PFSK-1 (cell line): ENCODE measurements around the gene SH2B2.

Experiments used
- FOXP2 ChIP-seq: optimal IDR thresholded peaks from 2 replicates; pipeline ENCODE3; 2011; ENCODE audit warnings: borderline replicate concordance, control low read depth, inconsistent platforms; ENCODE audit not compliant: insufficient read depth; ENCODE audit errors: extremely low read length, extremely low read depth
- POLR2AphosphoS5 ChIP-seq: IDR thresholded peaks from 2 replicates; pipeline ENCODE4 v1.6.1; 2012; ENCODE audit warnings: low read depth, mild to moderate bottlenecking, control low read depth, low read length, moderate library complexity
- SIN3A ChIP-seq: IDR thresholded peaks from 2 replicates; pipeline ENCODE4 v1.6.1; 2012; ENCODE audit warnings: mild to moderate bottlenecking, low read length, moderate library complexity, borderline replicate concordance; ENCODE audit not compliant: insufficient read depth
- TAF1 ChIP-seq: IDR thresholded peaks from 2 replicates; pipeline ENCODE4 v1.6.1; 2012; ENCODE audit warnings: low read length, control low read depth, borderline replicate concordance; ENCODE audit not compliant: insufficient read depth
- TF ChIP-seq, protein P1 (sequence below), 2 experiments: IDR thresholded peaks; 2 replicates each; pipeline versions ENCODE4 v1.6.1 to v1.8.0; 2011 to 2012; ENCODE audit warnings: low read depth in 2 of 2, low read length in 2 of 2, control low read depth in 1 of 2, inconsistent platforms in 1 of 2, mild to moderate bottlenecking in 1 of 2, moderate library complexity in 1 of 2; ENCODE audit not compliant: insufficient read depth in 1 of 2

DNA sequence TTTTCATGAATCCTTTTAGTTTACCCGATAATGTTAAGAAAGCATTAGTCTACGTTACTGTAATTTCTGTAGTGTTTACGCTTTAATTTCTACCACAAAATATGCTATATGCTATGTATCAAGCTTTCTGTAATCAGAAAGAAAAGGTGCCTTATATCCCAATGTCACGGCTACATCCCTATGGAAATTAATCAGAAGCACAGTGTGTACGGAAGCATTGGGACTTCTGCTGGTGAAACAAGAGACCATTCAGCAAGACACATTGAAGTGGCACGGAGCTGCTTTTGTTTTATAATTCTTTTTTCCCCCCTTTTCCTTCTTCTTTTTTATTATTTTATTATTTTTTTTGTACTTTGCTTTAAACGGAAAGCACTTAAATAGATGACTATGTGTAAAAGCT lies 31.2 kb upstream of the SH2B2 start:
- TF ChIP-seq SIN3A (no peak), POLR2AphosphoS5 (no peak), TAF1 (no peak), FOXP2 (no peak)
- TF ChIP-seq, protein P1, sequence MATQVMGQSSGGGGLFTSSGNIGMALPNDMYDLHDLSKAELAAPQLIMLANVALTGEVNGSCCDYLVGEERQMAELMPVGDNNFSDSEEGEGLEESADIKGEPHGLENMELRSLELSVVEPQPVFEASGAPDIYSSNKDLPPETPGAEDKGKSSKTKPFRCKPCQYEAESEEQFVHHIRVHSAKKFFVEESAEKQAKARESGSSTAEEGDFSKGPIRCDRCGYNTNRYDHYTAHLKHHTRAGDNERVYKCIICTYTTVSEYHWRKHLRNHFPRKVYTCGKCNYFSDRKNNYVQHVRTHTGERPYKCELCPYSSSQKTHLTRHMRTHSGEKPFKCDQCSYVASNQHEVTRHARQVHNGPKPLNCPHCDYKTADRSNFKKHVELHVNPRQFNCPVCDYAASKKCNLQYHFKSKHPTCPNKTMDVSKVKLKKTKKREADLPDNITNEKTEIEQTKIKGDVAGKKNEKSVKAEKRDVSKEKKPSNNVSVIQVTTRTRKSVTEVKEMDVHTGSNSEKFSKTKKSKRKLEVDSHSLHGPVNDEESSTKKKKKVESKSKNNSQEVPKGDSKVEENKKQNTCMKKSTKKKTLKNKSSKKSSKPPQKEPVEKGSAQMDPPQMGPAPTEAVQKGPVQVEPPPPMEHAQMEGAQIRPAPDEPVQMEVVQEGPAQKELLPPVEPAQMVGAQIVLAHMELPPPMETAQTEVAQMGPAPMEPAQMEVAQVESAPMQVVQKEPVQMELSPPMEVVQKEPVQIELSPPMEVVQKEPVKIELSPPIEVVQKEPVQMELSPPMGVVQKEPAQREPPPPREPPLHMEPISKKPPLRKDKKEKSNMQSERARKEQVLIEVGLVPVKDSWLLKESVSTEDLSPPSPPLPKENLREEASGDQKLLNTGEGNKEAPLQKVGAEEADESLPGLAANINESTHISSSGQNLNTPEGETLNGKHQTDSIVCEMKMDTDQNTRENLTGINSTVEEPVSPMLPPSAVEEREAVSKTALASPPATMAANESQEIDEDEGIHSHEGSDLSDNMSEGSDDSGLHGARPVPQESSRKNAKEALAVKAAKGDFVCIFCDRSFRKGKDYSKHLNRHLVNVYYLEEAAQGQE (IDR thresholded peaks at IDR 0.05; ENCODE audit: insufficient read depth in 1 of 2, low read depth in 2 of 2, low read length in 2 of 2): no peak
